Measurements from ENCODE around the gene CPEB1. TPM values are rescaled to one million over a fixed set of nuclear protein-coding genes. Genes with fewer than 3 reads are reported as not detected.

The CPEB1 gene
- total and polyA plus RNA-seq, 9 donors: 5.4 to 28.9 (median 10.5) TPM

DNA sequence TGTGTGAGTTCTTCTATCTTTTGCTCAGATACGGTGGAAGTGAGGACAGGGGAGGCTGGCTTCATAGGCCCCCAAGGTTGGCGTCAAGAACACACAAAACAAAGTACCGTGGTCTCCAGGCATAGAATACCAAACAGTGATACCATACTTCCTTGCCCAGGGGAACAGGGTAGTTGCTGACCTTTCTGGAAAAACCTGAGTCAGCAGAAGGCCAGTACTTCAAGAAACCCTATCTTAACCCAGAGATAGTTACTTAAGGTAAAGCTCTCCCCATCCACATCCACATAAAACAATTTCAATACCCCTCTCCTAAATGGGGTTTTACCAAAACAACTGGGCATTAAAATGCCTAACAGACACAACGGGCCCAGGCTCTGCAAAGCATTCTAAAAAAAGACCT is 77.3 kb downstream of the CPEB1 start:
- H3K36me3 ChIP-seq: no peaks in the 10 kb centered on the region
- intact Hi-C loops (cut with DNase I): no loop called here
- TF ChIP-seq POLR2A (IDR thresholded peaks at IDR 0.05): no peak
- TF ChIP-seq, protein P1, sequence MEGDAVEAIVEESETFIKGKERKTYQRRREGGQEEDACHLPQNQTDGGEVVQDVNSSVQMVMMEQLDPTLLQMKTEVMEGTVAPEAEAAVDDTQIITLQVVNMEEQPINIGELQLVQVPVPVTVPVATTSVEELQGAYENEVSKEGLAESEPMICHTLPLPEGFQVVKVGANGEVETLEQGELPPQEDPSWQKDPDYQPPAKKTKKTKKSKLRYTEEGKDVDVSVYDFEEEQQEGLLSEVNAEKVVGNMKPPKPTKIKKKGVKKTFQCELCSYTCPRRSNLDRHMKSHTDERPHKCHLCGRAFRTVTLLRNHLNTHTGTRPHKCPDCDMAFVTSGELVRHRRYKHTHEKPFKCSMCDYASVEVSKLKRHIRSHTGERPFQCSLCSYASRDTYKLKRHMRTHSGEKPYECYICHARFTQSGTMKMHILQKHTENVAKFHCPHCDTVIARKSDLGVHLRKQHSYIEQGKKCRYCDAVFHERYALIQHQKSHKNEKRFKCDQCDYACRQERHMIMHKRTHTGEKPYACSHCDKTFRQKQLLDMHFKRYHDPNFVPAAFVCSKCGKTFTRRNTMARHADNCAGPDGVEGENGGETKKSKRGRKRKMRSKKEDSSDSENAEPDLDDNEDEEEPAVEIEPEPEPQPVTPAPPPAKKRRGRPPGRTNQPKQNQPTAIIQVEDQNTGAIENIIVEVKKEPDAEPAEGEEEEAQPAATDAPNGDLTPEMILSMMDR (IDR thresholded peaks at IDR 0.05): no peak
- TF ChIP-seq EP300 (IDR thresholded peaks at IDR 0.05): no peak
- H3K27ac ChIP-seq: no peak overlapping the region
- H3K4me3 ChIP-seq: no peak overlapping the region
- no peaks in the 10 kb centered on the region for H3K9me3 ChIP-seq
- H3K27me3 ChIP-seq: no peaks in the 10 kb centered on the region
- 85 to 93% (median 92%) methylated on average over 4 of the region's 4 CpGs for WGBS, 3 donors
- peaks cover 3% of the 10 kb centered on the region for H3K4me1 ChIP-seq (ENCODE audit: insufficient read depth)
- DNase-seq: no peak

DNA sequence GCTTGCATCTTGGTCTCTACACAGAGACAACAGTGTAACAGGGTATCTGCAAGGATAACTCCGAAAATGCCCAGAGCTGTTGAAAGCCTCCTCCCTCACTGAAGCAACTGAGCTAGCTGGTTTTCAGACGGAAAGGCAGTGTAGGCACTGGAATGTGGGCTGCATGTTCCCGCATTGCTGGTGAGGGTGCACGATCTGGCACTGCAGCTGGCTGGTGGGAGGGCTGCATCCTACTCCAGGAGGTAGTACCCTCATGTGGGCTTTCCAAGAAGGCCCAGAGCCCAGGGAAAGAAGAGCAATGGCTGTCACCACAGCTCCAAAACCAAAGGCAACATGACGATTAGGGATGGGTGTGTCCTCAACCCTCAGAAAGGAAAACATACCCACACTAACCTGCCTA is 78.2 kb downstream of the CPEB1 start:
- Histone ChIP-seq H3K27ac (no peak overlapping the region), H3K9me3 (no peaks in the 10 kb centered on the region), H3K36me3 (no peaks in the 10 kb centered on the region), H3K27me3 (no peaks in the 10 kb centered on the region), H3K4me3 (no peak overlapping the region), H3K4me1 (ENCODE audit: insufficient read depth) (peaks cover 3% of the 10 kb centered on the region)
- DNase-seq: no peak
- intact Hi-C loops (cut with DNase I): no loop called here
- 79 to 84% (median 80%) methylated on average over 5 of the region's 5 CpGs for WGBS, 3 donors
- TF ChIP-seq, protein P1 (IDR thresholded peaks at IDR 0.05): no peak
- TF ChIP-seq POLR2A (IDR thresholded peaks at IDR 0.05) (no peak), EP300 (IDR thresholded peaks at IDR 0.05) (no peak)

DNA sequence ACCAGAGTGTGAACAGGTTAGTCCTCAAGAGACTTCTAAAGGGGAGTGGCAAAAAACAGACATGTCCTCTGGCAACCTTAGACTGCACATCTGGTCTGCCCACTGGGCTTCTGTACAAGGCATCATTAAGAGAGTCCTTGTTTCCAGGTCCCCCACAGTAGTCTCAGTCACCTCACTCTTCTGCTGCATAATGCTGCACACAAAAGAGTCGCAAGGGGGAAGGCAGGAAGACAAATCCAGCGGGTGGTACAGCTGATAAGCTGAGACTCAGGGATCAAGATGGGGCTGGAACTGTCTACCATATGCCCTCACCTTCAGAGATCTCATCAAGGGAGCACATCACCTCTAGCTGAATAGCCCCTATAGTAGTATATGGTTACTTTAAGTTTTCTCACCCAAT is 79.5 kb downstream of the CPEB1 start:
- Histone ChIP-seq H3K36me3 (no peaks in the 10 kb centered on the region), H3K27ac (no peak overlapping the region), H3K27me3 (no peaks in the 10 kb centered on the region), H3K4me1 (ENCODE audit: insufficient read depth) (peaks cover 3% of the 10 kb centered on the region), H3K9me3 (no peaks in the 10 kb centered on the region), H3K4me3 (no peak overlapping the region)
- 86 to 93% (median 87%) methylated on average over 2 of the region's 2 CpGs for WGBS, 3 donors
- no peak for DNase-seq
- no peak for TF ChIP-seq EP300 (IDR thresholded peaks at IDR 0.05)
- no peak for TF ChIP-seq POLR2A (IDR thresholded peaks at IDR 0.05)
- TF ChIP-seq, protein P1 (IDR thresholded peaks at IDR 0.05): no peak
- intact Hi-C loops (cut with DNase I): no loop called here

DNA sequence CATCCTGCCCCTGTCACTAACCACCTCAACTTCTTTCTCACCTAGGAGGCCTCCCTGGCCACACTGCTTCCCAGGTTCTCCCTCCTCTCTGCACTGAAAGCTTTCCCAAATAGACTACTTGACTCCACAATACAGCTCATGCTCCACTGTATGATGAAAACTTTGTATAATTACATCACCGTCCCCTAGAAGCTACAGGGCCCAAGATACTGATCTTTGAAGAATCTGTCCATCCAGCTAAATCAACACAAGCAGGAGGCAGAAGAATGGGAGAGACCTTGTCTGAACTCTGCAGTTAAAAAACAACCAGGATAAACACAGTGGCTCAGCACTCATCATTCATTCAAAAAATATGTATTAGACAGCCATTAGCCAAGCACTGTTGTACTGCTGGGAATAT is 80.5 kb downstream of the CPEB1 start:
- Histone ChIP-seq H3K27ac (no peak overlapping the region), H3K27me3 (no peaks in the 10 kb centered on the region), H3K4me3 (no peak overlapping the region), H3K9me3 (no peaks in the 10 kb centered on the region), H3K36me3 (no peaks in the 10 kb centered on the region), H3K4me1 (ENCODE audit: insufficient read depth) (no peaks in the 10 kb centered on the region)
- TF ChIP-seq POLR2A (IDR thresholded peaks at IDR 0.05): no peak
- DNase-seq: no peak
- intact Hi-C loops (cut with DNase I): no loop called here
- 89 to 92% (median 90%) methylated on average over 1 of the region's 1 CpG for WGBS, 3 donors

DNA sequence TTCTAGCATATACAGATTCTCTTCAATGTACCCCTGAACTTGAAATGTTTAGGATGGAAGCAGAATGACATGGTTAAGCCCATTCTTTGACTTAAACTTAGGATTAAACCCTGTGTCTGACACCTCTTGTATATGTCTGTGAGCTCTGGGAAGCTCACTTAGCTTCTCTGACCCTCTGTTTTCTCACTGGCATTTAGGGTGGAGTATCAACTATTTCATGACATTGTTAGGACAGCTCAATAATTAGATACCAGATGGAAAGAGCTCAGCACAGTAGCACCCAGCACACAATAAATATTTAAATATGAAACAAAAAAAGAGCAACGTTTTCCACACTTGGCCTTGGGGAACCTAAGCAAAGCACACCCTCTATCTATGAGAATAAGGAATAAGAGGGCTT is 88.7 kb downstream of the CPEB1 start:
- Histone ChIP-seq H3K9me3 (no peaks in the 10 kb centered on the region), H3K27ac (no peak overlapping the region), H3K4me1 (ENCODE audit: insufficient read depth) (no peaks in the 10 kb centered on the region), H3K36me3 (no peaks in the 10 kb centered on the region), H3K4me3 (no peak overlapping the region), H3K27me3 (no peaks in the 10 kb centered on the region)
- intact Hi-C loops (cut with DNase I): no loop called here
- 13 to 29% (median 26%) methylated on average over 1 of the region's 1 CpG for WGBS, 3 donors
- no peak for TF ChIP-seq POLR2A (IDR thresholded peaks at IDR 0.05)
- no peak for DNase-seq

All from ovary (tissue), 9 donors.